Uterus (tissue), 2 donors: ENCODE data around the gene CALM1.

Experiments
- POLR2A ChIP-seq, 2 donors: fragments of 450-650 bp; IDR thresholded peaks; one replicate each; pipeline ENCODE4 v1.6.1; 2016; ENCODE audit warnings: antibody characterized with exemption in 2 of 2, mild to moderate bottlenecking in 1 of 2, moderate library complexity in 1 of 2
- TF ChIP-seq, protein P1 (sequence below), 4 experiments: fragments of 200-600 bp in 2 of 4; fragments of 450-650 bp in 2 of 4; sonication (generic) in 2 of 4; IDR thresholded peaks; one replicate each; pipeline ENCODE4 v1.5.1; 2016 to 2019; ENCODE audit warnings: antibody characterized with exemption in 4 of 4, mild to moderate bottlenecking in 2 of 4, moderate library complexity in 1 of 4

DNA sequence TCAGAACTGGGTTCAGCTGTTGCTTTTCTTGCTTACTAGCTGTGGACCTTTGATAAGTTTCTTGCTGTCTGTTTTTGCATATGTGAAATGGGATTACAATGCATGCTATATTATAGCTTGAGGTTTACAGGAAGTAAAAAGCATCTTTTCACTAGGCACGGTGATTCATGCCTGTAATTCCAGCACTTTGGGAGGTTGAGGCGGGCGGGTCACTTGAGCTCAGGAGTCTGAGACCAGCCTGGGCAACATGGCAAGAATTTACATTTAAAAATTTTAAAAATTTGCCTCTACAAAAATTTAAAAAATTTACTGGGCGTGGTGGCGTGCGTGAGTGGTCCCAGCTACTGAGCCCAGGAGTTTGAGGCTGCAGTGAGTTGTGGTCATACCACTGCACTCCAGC lies 42.0 kb downstream of the CALM1 start:
- TF ChIP-seq, protein P1, sequence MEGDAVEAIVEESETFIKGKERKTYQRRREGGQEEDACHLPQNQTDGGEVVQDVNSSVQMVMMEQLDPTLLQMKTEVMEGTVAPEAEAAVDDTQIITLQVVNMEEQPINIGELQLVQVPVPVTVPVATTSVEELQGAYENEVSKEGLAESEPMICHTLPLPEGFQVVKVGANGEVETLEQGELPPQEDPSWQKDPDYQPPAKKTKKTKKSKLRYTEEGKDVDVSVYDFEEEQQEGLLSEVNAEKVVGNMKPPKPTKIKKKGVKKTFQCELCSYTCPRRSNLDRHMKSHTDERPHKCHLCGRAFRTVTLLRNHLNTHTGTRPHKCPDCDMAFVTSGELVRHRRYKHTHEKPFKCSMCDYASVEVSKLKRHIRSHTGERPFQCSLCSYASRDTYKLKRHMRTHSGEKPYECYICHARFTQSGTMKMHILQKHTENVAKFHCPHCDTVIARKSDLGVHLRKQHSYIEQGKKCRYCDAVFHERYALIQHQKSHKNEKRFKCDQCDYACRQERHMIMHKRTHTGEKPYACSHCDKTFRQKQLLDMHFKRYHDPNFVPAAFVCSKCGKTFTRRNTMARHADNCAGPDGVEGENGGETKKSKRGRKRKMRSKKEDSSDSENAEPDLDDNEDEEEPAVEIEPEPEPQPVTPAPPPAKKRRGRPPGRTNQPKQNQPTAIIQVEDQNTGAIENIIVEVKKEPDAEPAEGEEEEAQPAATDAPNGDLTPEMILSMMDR (IDR thresholded peaks at IDR 0.05): no peak
- TF ChIP-seq POLR2A (IDR thresholded peaks at IDR 0.05): no peak
